ENCODE results near the gene FMO4. TPM values are rescaled to one million over a fixed set of nuclear protein-coding genes. Genes with fewer than 3 reads are reported as not detected.

FMO4 gene
- 10 to 100 TPM; 12.8 to 32.7 (median 20.0) TPM for total RNA-seq
- long read RNA-seq, partial matches to known transcripts, result 4 of 12 reads
- long read RNA-seq, other reads (novel, unspliced or antisense), result 4 of 12 reads

- Histone ChIP-seq H3K27me3 (no peaks in the 10 kb centered on the region), H3K36me3 (no peaks in the 10 kb centered on the region), H3K4me3 (peak within 1 kb of the TSS; percentile 20 to 52 (median 50)), H3K9me3 (no peaks in the 10 kb centered on the region), H3K27ac (peak within 1 kb of the TSS; percentile 77 to 92 (median 79)), H3K4me1 (peaks cover 0 to 28% (median 0%) of the 10 kb centered on the region in 4 donors)
- DNase-seq, result peak; percentile 61 to 96 (median 71)
- peak; percentile 96 to 99 (median 98) for ATAC-seq
- WGBS (ENCODE audit: insufficient coverage, low coverage, low lambda C conversion rate, missing lambda C conversion rate), result 1% methylated on average over 10 of the region's 10 CpGs
- intact Hi-C loops (cut with DNase I), result no loop called here
- TF ChIP-seq CTCF (IDR thresholded peaks at IDR 0.05) (peak; percentile 81 to 95 (median 86)), POLR2A (IDR thresholded peaks at IDR 0.05) (peak; percentile 72)
These were observed at the start of gene FMO4 for GRCh38 chr1:171313835-171314320. Gene FMO4 (plus strand): TSS chr1:171314183. CDS start chr1:171319826, 5,643 bp downstream.

GRCh38 chr1:171265686-171266085 is 48.3 kb upstream of the FMO4 start:
- TF ChIP-seq CTCF (IDR thresholded peaks at IDR 0.05) (no peak), POLR2A (IDR thresholded peaks at IDR 0.05) (no peak)
- DNase-seq (no peak), ATAC-seq (peak in 1 of 4 donors; percentile 38)
- H3K9me3 ChIP-seq, result no peaks in the 10 kb centered on the region
- H3K4me3 ChIP-seq, result no peak overlapping the region
- intact Hi-C loops (cut with DNase I), result no loop called here
- H3K27ac ChIP-seq, result no peak overlapping the region
- H3K4me1 ChIP-seq, result no peaks in the 10 kb centered on the region
- H3K27me3 ChIP-seq, result no peaks in the 10 kb centered on the region
- 69% methylated on average over 2 of the region's 2 CpGs for WGBS (ENCODE audit: insufficient coverage, low coverage, low lambda C conversion rate, missing lambda C conversion rate)
- no peaks in the 10 kb centered on the region for H3K36me3 ChIP-seq

GRCh38 chr1:171266930-171267329 is 47.1 kb upstream of the FMO4 start:
- TF ChIP-seq POLR2A (IDR thresholded peaks at IDR 0.05), result no peak
- TF ChIP-seq CTCF (IDR thresholded peaks at IDR 0.05), result no peak
- no peaks in the 10 kb centered on the region for H3K36me3 ChIP-seq
- no peak overlapping the region for H3K27ac ChIP-seq
- no peaks in the 10 kb centered on the region for H3K9me3 ChIP-seq
- no peaks in the 10 kb centered on the region for H3K4me1 ChIP-seq
- H3K4me3 ChIP-seq, result no peak overlapping the region
- ATAC-seq (no peak), DNase-seq (no peak)
- H3K27me3 ChIP-seq, result no peaks in the 10 kb centered on the region
- intact Hi-C loops (cut with DNase I), result no loop called here
- 76% methylated on average over 4 of the region's 4 CpGs for WGBS (ENCODE audit: insufficient coverage, low coverage, low lambda C conversion rate, missing lambda C conversion rate)

- Histone ChIP-seq H3K27me3 (no peaks in the 10 kb centered on the region), H3K4me3 (no peak overlapping the region), H3K27ac (no peak overlapping the region), H3K4me1 (no peaks in the 10 kb centered on the region), H3K9me3 (no peaks in the 10 kb centered on the region), H3K36me3 (no peaks in the 10 kb centered on the region)
- intact Hi-C loops (cut with DNase I), result no loop called here
- no peak for DNase-seq
- WGBS (ENCODE audit: insufficient coverage, low coverage, low lambda C conversion rate, missing lambda C conversion rate), result 82% methylated on average over 1 of the region's 1 CpG
- TF ChIP-seq POLR2A (IDR thresholded peaks at IDR 0.05) (no peak), CTCF (IDR thresholded peaks at IDR 0.05) (no peak)
- no peak for ATAC-seq
These were observed 46.6 kb upstream of the FMO4 start for GRCh38 chr1:171267391-171267790.
